HG03342 (cell line): ENCODE data around the gene RSBN1L.
"Not testable (repeated sequence)": the region's sequence is repeated elsewhere in the genome, so short reads cannot be mapped to it uniquely, and the experiment has no call there.

Source experiments
- ATAC-seq: cut with Tn5 transposase; IDR thresholded peaks from one replicate; pipeline ENCODE4 v1.9.1; 2021; ENCODE audit warnings: mild to moderate bottlenecking, moderate library complexity; ENCODE audit not compliant: unreplicated experiment

RSBN1L gene

DNA sequence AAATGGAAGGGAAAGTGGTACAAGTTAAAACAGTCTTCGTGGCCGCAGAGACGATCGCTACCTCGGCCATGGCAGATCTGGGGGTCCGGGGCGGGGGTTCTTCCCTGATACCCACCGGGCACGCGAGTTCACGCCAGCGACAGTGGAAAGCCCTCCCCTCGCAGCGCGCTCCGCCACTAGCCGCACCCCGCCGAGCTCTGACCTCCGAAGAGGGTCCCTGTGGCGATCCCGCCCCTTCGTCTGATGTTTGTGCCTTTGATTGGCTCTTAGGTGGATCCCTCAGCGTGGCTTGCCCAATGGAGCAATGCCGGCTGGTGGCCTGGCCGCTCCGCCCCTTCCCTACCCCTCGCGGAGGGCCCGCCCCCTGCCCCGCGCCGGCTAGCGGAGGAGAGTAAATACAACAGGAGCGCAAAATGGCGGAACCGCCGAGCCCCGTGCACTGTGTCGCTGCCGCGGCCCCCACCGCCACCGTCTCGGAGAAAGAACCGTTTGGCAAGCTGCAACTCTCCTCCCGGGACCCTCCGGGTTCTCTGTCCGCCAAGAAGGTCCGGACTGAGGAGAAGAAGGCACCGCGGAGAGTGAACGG lies at the start of gene RSBN1L:
Gene RSBN1L, plus strand, starts transcription at position 403 of the 586 bp plus-strand sequence. Its CDS starts 11 bp downstream, at position 414.
- ATAC-seq = peak; percentile 97

GRCh38 chr7:77648742-77649338 lies 47.4 kb upstream of the RSBN1L start:
- ATAC-seq = no peak

DNA sequence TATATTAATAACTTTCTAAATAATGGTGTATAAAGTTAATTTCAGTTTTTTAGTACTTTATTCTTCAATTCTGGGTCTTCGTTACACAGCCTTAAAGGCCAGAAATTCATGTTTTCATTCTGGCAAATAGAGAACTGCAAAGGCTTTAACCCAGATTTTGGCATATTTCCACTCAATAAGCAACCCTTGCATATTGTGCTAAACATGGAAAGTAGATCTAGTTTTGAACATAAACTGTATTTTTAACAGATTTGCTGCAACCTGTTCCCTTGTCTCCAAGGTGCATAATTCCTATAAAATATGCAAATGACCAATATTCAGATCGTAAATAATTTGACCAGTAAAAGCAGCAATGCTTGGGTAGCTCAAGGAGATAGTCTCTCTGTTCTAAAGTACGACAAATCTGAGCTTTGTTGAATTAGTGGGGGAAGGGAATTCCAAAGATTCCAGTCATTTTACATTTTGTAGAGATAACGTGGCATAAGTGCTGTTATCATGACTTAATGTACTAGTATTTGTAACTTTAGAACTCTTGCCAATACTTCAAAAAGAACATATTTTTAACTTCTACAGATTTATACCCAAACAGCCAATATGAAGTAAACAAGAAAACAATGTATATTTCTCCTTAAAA lies 46.4 kb upstream of the RSBN1L start:
- ATAC-seq = no peak

GRCh38 chr7:77651575-77652162 lies 44.6 kb upstream of the RSBN1L start:
- no peak for ATAC-seq

DNA sequence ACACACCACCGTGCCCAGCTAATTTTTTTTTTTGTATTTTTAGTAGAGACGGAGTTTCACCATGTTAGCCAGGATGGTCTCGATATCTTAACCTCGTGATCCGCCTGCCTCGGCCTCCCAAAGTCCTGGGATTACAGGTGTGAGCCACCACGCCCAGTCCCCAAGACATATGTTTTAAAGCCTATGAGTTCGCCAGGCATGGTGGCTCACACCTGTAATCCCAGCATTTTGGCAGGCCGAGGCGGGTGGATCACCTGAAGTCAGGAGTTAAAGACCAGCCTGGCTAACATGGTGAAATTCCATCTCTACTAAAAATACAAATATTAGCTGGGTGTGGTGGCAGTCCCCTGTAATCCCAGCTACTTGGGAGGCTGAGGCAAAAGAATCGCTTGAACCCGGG lies 43.4 kb upstream of the RSBN1L start:
- ATAC-seq = not testable (repeated sequence)

- ATAC-seq = no peak
These were observed 42.7 kb upstream of the RSBN1L start for GRCh38 chr7:77653572-77653971.

- ATAC-seq = no peak
These were observed 40.9 kb upstream of the RSBN1L start for GRCh38 chr7:77655356-77655755.

- no peak for ATAC-seq
These were observed 40.3 kb upstream of the RSBN1L start for GRCh38 chr7:77655836-77656455.

DNA sequence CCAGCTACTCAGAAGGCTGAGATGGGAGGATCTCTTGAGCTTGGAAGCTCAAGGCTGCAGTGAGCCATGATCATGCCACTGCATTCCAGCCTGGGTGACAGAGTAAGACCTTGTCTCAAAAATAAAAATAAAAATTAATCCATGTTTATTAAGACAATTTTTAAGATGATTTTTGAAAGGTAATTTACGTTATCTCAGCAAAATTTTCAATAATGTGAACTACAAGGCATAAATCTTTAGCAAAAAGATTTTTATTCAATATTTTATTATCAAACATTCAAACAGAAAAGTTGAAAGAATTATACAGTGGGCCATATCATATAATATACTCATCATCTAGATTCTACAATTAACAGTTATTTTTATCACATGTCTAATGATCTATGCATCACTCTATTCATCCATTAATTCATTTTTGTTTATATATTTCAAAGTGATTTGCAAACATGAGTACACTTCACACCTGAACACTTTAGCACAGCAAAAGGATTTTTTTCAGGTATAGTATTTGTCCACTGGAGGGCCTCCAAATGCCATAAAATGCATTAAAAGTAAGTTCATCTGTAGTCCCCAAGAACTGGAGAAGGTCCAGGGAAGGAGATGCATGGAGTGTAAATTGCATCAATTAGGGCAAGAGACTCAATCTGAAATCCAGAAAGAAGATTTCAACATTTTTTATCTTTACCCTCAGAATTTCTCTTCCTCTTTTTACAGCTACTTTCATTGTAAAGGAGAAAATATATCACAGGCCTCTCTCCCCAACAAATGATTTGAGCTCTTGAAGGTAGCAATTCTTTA lies 38.6 kb upstream of the RSBN1L start:
- ATAC-seq = peak; percentile 68

DNA sequence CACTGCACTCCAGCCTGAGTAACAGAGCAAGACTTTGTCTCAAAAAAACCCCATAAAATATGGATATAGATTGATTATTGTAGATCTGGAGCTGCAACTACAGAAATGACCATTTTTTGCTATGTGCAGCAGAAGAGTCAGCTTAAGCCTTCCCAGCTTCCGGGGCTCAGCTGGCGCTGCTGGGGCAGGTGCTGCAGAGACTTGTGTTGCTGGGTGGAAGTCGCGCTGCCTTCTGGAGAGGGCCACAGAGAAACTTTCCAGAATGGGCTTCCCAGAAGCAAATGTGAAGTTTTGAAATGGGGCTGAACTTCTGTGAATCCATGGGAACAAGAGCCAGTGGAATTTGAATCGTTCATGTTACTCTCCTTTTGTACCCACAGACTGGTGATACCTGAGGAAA lies 37.3 kb upstream of the RSBN1L start:
- ATAC-seq = no peak

DNA sequence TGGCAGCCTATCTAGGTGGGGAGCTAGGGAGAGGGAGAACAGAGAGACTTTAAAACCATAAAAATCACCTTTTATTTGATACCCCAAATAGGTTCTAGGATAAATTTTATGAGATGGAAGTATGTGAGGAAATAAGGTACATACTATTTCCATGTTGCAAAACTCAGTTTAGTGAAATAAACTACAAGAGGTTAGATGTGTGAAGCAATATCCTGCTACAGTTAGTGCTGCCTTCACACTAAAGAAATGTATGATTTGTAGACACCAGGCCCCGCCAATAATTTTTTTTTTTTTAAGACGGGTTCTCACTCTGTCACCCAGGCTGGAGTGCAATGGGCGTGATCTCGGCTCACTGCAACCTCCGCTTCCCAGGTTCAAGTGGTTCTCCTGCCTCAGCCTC lies 34.4 kb upstream of the RSBN1L start:
- no peak for ATAC-seq

GRCh38 chr7:77662869-77663268 lies 33.4 kb upstream of the RSBN1L start:
- ATAC-seq = no peak

- ATAC-seq = no peak
These were observed 31.5 kb upstream of the RSBN1L start for GRCh38 chr7:77664715-77665114.

DNA sequence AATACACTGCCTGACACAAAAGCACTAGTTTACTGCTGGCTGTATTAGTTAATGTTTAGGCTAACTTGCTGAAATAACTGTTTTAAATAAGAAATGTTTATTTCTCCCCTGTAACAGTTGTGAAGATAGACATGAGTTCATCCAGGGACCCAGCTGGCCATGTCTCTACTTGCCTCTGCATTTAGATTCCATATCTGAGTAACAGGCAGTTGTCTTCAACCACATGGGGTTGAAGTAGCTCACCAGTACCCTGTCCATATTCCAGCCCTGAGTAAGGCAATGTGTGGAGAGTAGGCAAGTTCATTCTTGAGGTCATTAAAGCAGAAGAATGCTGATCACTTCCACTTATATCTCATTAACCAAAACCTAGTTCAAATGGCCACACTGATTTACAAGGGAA lies 31.1 kb upstream of the RSBN1L start:
- no peak for ATAC-seq

DNA sequence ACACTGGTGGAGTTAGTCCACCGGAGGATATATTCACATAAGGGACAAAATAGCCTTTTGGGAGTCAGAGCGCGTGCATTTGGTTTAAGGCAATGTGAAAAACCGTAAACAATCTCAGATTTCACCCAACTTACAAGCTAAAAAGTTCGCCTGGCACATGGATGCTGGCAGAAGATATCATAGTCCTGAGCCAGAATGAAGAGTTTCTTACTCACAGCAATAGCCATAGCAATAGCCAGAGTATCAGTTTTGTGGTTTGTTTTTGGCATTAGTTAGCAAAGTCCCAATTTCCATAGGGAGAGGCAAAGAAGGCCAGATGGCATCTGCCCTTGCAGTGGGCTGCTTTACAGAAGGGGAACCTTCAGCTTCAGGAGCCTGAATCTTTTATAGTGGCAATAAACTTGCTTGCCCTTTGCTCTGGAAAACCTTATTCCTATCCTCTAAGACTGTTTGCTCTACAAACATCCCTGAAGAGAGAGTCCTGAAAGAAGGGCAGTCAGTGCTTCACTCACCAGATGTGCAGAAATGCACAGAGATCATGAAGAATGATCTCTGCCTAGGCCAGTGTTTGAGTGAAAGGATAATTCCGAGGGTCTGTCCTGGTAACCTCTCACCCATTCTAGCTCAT lies 28.7 kb upstream of the RSBN1L start:
- ATAC-seq = no peak

GRCh38 chr7:77674878-77675277 lies 21.4 kb upstream of the RSBN1L start:
- peak; percentile 65 for ATAC-seq

DNA sequence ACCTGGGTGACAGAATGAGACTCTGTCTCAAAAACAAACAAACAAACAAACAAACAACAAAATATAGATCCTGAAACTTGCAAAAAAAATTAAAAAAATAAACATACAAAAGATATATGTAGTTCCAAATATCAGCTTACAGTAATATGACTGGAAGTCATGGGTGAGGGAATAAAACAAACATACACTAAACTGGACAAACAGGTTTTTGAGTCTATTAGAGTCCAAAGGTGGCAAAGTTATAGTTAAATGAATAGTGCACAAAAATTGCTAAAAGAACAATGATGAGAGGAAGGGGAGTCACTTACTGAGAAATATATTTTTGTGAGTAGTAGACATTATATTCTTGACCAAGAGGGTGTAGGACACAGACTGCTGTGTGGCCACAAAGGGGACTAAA lies 16.7 kb upstream of the RSBN1L start:
- no peak for ATAC-seq

DNA sequence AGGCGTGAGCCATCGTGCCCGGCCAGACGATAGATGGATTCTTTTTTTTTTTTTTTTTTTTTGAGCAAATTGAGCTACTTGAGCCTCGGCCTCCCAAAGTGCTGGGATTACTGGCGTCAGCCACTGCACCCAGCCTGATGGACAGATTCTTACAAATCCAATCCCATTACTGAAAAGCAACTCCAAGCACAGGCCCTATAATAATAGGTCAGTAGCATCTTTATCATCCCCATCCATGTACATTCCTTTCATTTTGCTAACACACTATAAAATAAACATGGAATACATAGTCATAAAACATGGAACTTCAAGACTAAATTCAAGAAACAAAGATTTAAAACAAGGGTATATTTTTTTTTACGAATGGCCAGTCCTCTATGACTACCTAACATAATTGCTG lies 16.0 kb upstream of the RSBN1L start:
- ATAC-seq = no peak

DNA sequence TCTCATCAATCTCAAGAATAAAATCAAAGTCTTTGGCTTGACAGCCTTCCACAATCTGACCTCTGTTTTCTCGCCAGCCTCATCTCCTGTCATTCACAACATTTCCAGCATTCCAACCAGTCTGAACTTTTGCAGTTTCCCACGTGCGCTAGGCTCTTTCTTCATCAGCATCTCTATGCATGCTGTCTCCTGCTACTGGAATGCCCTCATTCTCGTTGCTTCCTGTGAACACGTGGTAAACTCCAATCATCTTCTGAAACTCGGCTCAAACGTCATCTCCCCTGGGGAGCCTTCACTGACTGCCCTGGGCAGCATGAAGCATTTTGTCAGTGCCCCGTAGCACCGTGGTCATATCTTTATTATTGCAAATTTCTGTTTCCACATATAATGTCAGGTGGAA lies 12.2 kb upstream of the RSBN1L start:
- ATAC-seq = no peak

DNA sequence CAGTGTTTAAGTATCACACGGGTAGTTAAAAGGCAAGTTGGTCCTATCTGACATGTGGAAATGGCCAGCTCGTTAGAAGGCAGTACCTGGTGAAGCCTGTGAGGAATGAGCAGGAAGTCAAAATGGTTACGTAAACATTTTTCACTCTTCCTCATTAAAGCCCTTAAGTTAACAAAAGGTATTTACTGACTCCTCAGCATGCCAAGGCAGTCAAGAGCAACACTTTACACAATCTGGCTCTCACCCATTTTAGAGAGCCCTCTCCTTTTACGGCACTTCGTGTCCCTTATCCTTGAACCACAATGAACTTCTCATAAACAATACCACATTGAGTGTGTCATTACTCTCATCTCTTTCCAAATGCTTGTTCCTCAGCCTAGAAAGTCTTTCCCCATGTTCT lies 11.0 kb upstream of the RSBN1L start:
- no peak for ATAC-seq
